Astrocyte (in vitro differentiated cells and primary cell): ENCODE results near the gene PLEKHA6.

Experiments used
- EZH2 ChIP-seq: IDR thresholded peaks from 2 replicates; pipeline ENCODE4 v1.6.1; 2012; ENCODE audit warnings: mild to moderate bottlenecking, low read length, inconsistent platforms; ENCODE audit not compliant: insufficient read depth
- TF ChIP-seq, protein P1 (sequence below): IDR thresholded peaks from 2 replicates; pipeline ENCODE4 v1.5.1; 2011; ENCODE audit warnings: low read depth, mild to moderate bottlenecking, inconsistent platforms, low read length, moderate library complexity; ENCODE audit not compliant: insufficient read depth

DNA sequence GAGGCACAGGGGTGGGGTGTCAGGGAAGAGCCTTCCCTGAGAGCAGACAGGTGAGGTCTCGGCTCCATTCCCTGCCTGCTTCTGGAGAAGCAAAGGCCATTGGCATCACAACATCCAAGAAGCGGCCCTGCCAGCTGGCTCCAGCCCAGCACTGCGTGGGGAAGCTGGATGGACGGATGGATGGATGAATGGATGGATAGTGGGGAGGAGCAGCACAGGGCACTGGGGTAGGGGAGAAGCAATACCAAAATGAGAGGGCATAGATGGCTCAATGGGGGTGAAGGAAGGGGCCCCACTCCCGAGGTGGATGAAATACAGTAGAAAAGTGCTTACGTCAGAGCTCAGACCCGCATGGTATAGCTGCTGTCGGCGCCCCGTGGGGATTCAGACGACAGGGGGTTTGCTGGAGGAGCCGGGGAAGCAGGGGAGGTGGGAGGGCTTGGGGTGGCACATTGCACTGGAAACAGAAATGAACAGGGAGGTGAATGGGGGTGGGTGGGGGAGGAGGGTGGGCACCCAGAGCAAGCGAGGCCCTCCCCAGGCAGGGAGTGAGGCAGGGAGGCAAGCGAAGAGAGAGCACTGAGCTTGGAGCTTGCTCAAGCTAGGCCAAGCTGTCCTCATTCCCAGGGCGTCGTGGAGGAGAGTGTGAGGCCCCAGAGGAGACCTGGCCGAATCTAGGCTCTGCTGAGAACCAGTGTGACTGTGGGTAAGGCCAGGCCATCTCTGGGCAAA, 136.4 kb downstream of the PLEKHA6 start:
- TF ChIP-seq, protein P1, sequence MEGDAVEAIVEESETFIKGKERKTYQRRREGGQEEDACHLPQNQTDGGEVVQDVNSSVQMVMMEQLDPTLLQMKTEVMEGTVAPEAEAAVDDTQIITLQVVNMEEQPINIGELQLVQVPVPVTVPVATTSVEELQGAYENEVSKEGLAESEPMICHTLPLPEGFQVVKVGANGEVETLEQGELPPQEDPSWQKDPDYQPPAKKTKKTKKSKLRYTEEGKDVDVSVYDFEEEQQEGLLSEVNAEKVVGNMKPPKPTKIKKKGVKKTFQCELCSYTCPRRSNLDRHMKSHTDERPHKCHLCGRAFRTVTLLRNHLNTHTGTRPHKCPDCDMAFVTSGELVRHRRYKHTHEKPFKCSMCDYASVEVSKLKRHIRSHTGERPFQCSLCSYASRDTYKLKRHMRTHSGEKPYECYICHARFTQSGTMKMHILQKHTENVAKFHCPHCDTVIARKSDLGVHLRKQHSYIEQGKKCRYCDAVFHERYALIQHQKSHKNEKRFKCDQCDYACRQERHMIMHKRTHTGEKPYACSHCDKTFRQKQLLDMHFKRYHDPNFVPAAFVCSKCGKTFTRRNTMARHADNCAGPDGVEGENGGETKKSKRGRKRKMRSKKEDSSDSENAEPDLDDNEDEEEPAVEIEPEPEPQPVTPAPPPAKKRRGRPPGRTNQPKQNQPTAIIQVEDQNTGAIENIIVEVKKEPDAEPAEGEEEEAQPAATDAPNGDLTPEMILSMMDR, result no peak
- TF ChIP-seq EZH2, result no peak
